GM10847 (cell line): ENCODE data around the gene MXD3.

Source experiments
- POLR2A ChIP-seq: IDR thresholded peaks from 2 replicates; pipeline ENCODE4 v1.6.1; 2011; ENCODE audit not compliant: insufficient read length; ENCODE audit errors: extremely low read depth

The MXD3 gene, protein sequence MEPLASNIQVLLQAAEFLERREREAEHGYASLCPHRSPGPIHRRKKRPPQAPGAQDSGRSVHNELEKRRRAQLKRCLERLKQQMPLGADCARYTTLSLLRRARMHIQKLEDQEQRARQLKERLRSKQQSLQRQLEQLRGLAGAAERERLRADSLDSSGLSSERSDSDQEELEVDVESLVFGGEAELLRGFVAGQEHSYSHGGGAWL

GRCh38 chr5:177311723-177312648, at the start of gene MXD3:
TSS of gene MXD3 (minus strand) at chr5:177311898. CDS start at chr5:177311830, 68 bp downstream.
- peak; percentile 36 for TF ChIP-seq POLR2A

GRCh38 chr5:177359860-177360259, 48.2 kb upstream of the MXD3 start:
- TF ChIP-seq POLR2A, result no peak

GRCh38 chr5:177359451-177359851, 47.8 kb upstream of the MXD3 start:
- TF ChIP-seq POLR2A, result no peak

GRCh38 chr5:177358370-177358819, 46.7 kb upstream of the MXD3 start:
- TF ChIP-seq POLR2A, result no peak

DNA sequence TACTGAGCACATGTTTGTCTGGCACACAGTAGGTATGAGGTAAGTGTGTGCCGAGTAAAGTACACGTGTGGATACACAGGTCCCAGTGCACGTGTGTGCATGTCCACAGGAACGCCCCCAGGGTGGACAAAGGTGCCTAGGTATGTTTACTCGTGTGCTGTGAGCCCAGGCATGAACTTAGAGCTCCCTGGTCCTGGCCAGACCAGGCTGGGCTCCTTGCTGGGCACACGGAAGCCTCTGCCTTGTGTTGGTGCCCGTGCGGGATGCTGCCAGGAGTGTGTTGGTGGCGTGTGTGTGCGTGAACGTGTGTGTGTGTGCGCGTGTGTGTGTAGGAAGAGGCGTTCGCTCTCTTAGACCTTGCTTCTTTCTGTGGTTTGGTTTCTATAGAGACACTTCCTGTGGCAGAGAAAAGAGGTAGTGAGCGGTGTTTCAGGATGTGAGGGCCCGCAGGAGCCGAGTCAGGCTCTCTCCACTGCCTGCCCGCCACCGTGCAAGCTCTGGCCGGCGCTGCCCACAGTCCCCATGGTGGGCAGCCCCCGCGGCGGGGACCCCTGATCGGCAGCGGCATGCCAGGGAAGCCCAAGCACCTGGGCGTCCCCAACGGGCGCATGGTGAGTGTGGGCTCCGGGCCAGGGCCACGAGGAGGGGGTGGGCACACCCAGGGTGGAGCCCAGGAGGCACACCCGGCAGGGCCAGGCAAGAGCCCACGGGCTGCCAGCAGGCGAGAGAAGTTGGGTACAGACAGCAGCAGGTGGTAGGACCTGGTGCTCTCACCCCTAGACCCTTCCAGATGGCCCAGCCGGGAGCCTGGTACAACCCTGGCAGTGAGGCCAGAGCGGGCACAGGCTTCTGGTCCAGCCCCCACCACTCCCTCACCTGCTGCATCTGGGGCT, 46.0 kb upstream of the MXD3 start, which contains the start of gene RGS14:
Gene RGS14, plus strand, starts transcription at position 466 of the 893 bp plus-strand sequence. Its CDS starts 101 bp downstream, at position 567.
- TF ChIP-seq POLR2A, result peak; percentile 58

DNA sequence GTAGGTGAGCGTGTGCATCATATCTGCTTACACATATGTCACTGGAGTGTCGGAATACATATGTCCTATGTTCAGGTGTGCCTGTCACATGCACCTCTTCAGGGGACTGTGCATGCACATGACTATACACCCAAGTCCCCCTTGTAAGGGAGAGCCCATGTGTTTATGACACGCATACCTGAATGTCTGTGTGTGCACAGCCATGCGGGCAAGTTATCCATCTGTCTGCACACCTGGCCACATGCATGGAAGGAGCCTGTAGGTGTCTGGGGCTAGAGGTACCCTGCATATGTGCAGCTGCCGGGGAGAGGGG, 45.4 kb upstream of the MXD3 start:
- no peak for TF ChIP-seq POLR2A

GRCh38 chr5:177356746-177357145, 45.0 kb upstream of the MXD3 start:
- no peak for TF ChIP-seq POLR2A

DNA sequence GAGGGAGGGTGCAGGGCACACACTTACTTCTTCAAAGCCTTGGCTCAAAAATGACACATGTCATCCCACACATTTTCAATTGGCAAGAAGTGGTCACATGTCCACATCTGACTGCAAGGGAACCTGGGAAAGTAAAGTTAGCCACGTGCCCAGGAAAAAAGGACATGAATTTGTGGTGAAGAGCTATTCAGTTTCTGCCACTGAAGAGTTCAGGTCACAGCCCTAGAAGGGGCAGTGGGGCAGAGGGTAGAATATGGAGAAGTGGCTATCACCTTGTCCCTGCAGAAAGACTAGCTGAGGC, 44.1 kb upstream of the MXD3 start:
- no peak for TF ChIP-seq POLR2A

DNA sequence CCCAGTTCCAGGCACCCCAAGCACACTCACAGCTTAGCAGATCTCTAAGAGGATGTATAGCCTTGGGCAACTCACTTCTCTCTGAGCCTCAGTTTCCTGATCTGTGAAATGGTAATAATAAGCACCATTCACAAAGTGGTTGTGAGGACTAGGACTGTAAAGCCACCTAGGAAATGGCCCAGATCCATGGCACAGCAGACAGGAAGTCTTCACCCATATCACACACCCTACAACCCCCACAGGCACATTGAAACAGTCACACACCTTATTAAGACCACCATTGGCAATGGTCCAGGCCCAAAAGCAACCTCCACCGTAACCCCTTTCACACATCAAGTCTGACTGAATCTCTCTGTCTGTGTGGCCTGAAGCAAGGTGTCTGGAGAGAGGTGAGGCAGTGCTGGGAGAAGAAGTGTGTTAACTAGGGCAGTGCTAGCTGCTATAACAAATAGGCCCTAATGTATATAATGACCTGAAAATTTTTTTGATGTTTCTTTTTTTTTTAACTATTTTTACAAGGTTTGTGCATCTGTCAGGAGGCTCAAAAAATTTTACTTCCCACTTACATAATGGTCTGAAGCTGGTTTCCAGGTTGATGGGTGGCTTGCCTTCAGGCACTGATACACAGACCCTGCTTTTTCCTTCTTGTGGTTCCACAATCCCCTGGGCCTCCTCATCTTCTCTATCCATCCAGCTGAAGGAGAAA, 43.6 kb upstream of the MXD3 start:
- no peak for TF ChIP-seq POLR2A

DNA sequence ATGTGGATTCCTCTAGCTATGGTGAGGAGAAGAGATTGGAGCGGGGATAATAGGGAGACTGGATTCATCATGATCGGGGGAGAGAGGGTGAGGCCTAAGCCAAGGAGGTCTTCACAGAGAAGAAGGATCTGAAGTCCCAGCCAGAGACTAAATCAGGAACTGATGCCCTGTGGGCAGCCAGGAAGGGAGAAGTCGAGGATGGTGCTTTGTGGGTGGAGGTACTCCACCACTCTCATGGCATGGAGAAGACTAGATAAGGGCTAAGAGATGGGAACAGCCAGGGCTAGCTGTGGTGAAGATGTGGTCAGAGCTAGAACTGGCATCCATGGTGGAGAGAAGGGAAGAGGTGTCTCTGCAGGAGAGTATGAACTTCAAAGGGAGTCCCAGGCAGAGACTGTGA, 43.0 kb upstream of the MXD3 start:
- TF ChIP-seq POLR2A, result no peak

GRCh38 chr5:177354256-177354655, 42.6 kb upstream of the MXD3 start:
- no peak for TF ChIP-seq POLR2A

DNA sequence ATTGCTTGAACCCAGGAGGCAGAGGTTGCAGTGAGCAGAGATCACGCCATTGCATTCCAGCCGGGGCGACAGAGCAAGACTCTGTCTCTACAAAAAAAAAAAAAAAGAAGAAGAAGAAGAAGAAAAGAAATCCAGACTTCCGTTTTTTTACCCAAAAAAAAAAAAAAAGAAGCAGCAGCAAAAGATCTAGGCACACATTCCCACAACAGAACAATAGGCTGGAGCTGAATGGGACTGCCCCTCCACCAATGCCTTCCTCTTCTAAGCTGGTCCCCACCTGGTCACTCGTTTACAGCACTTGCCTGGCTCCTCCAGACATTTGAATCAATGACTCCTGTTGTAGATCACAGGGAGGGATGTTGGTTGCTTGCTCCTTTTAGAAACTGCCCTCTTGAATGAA, 41.4 kb upstream of the MXD3 start:
- TF ChIP-seq POLR2A, result no peak

DNA sequence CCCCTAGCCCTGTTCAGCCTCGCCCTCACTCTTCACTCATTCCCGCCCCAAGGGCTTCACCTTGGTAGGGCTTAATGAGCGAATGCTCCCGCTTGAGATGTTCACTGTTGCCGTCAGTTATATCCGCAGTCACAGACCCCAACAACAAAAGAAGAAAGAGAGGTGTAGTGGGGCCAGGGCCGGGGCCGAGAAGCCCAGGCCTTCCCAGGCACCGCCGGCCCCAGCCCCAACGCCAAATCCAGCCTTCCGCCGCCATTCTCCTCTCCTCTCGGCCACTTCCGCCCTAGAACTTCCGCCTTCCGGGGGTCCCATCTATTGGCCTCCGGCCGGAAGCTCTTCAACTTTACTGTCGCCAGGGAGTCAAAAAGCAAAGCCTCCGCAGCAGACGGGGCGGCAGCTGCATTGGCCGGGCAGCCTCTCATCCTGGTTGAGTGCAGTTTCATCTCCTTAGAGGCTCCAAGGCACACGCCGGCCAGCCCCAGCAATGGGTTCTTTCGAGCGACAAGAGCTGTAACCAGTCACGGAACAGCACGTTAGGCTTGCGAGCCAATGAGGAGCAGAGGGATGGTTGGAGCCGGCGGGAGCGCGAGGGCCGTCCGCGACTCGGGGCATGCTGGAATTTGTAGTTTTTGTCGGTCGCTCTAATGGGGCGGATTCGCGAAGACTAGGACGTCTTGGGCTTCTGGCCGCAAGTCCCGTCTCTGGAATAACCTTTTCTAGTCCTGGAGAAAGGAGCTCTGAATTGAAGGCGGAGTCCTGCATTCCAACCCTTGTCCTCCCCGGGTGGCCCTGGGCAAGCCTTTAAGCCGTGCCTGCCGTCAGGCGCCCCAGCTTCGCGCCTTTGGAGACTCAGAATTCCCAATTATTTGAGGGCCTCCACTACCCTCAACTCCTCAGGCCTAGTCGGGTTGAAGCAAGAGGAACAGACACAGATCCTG, 40.0 kb upstream of the MXD3 start, which contains the start of gene LMAN2:
Gene LMAN2, minus strand, starts transcription at position 277 of the 938 bp plus-strand sequence. Its CDS starts 21 bp downstream, at position 256.
- peak; percentile 78 for TF ChIP-seq POLR2A
